K562 (cell line): ENCODE data around the gene DHTKD1. TPM values are rescaled to one million over a fixed set of nuclear protein-coding genes. Genes with fewer than 3 reads are reported as not detected.

Source experiments
- polyA plus RNA-seq, 8 experiments: library from polyadenylated mRNA; depleted of rRNA in 4 of 8; stranded (reverse) in 5 of 8; unstranded in 3 of 8; fragments of >200 nt; fragmentation: Nextera tagmentation in 2 of 8; fragmentation: Illumina TruSeq in 1 of 8; extraction: Ambion mirVana in 2 of 8; extraction: Trizol in 1 of 8; gene quantifications; 2 replicates each; pipeline versions ENCODE4 v1.2.1 to v1.2.3, GENCODE V29; 2011 to 2014; ENCODE audit warnings: inconsistent platforms in 1 of 8, missing spikeins in 1 of 8
- total RNA-seq, 7 experiments: library from RNA; depleted of rRNA in 6 of 7; stranded (reverse); fragments of >200 nt in 6 of 7; fragmentation: Illumina TruSeq in 2 of 7; extraction: Trizol in 2 of 7; gene quantifications; 2 replicates each; pipeline versions ENCODE4 v1.2.1 to v1.2.3, GENCODE V29; 2011 to 2021; ENCODE audit warnings: low replicate concordance in 1 of 7
- TF ChIP-seq, protein P1 (sequence below), 2 experiments: fragments of 450-650 bp in 1 of 2; sonication (generic) in 1 of 2; formaldehyde crosslinking in 1 of 2; IDR thresholded peaks; 2 replicates each; pipeline versions ENCODE4 v1.7.1 to v1.9.0; 2016 to 2022; ENCODE audit warnings: inconsistent platforms in 1 of 2, mild to moderate bottlenecking in 1 of 2, missing genetic modification reagents in 1 of 2

The DHTKD1 gene
- total and polyA plus RNA-seq, 9 of the 15 experiments (the other 6 are each of a cell fraction or from before 2014, with no cell fraction given), result 3.1 to 19.7 (median 6.8) TPM

DNA sequence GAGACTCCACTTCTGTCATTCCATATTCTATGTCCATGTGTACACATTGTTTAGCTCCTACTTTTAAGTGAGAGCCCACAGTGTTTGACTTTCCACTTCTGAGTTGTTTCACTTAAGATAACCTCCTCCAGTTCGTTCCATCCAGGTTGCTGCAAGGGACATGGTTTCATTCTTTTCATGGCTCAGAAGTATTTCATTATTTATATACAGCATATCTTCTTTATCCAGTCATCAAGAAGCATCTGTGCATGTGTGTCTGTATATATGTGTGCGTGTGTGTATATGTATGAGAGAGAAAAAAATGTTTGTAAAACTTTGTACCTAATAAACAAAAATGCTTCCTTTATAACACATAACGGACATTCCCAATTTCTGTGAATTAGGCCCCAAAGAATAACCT is 66.9 kb downstream of the DHTKD1 start (continued):
- TF ChIP-seq, protein P1, sequence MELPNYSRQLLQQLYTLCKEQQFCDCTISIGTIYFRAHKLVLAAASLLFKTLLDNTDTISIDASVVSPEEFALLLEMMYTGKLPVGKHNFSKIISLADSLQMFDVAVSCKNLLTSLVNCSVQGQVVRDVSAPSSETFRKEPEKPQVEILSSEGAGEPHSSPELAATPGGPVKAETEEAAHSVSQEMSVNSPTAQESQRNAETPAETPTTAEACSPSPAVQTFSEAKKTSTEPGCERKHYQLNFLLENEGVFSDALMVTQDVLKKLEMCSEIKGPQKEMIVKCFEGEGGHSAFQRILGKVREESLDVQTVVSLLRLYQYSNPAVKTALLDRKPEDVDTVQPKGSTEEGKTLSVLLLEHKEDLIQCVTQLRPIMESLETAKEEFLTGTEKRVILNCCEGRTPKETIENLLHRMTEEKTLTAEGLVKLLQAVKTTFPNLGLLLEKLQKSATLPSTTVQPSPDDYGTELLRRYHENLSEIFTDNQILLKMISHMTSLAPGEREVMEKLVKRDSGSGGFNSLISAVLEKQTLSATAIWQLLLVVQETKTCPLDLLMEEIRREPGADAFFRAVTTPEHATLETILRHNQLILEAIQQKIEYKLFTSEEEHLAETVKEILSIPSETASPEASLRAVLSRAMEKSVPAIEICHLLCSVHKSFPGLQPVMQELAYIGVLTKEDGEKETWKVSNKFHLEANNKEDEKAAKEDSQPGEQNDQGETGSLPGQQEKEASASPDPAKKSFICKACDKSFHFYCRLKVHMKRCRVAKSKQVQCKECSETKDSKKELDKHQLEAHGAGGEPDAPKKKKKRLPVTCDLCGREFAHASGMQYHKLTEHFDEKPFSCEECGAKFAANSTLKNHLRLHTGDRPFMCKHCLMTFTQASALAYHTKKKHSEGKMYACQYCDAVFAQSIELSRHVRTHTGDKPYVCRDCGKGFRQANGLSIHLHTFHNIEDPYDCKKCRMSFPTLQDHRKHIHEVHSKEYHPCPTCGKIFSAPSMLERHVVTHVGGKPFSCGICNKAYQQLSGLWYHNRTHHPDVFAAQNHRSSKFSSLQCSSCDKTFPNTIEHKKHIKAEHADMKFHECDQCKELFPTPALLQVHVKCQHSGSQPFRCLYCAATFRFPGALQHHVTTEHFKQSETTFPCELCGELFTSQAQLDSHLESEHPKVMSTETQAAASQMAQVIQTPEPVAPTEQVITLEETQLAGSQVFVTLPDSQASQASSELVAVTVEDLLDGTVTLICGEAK (IDR thresholded peaks at IDR 0.05), result no peak
- TF ChIP-seq, protein P1 (CRISPR knock-in tag; IDR thresholded peaks at IDR 0.05), result no peak
